Spinal cord (tissue), 10 donors: ENCODE data around the gene CDK2AP2. TPM values are rescaled to one million over a fixed set of nuclear protein-coding genes. Genes with fewer than 3 reads are reported as not detected.
"Not testable (repeated sequence)": the region's sequence is repeated elsewhere in the genome, so short reads cannot be mapped to it uniquely, and the experiment has no call there.

Experiments used
- DNase-seq, 6 donors: peaks; one replicate each; pipeline versions ENCODE4 v3.0.0 to v3.0.0-alpha.2; 2013 to 2015; ENCODE audit warnings: low spot score in 6 of 6, low read depth in 4 of 6
- H3K27ac ChIP-seq: one replicate; pipeline ENCODE4 v1.5.1; 2013; ENCODE audit warnings: low read depth, low read length, control low read depth
- H3K27me3 ChIP-seq: one replicate; pipeline ENCODE4 v1.6.1; 2013; ENCODE audit warnings: low read length; ENCODE audit not compliant: control insufficient read depth, insufficient read depth
- H3K36me3 ChIP-seq: one replicate; pipeline ENCODE4 v1.6.1; 2013; ENCODE audit warnings: low read length; ENCODE audit not compliant: control insufficient read depth, insufficient read depth
- H3K4me1 ChIP-seq: one replicate; pipeline ENCODE4 v1.6.1; 2013; ENCODE audit warnings: low read length; ENCODE audit not compliant: control insufficient read depth, insufficient read depth
- H3K4me3 ChIP-seq: one replicate; pipeline ENCODE4 v1.5.1; 2013; ENCODE audit warnings: low read depth, low read length, control low read depth
- H3K9me3 ChIP-seq: one replicate; pipeline ENCODE4 v1.6.1; 2013; ENCODE audit warnings: low read length; ENCODE audit not compliant: control insufficient read depth, insufficient read depth
- WGBS: methylation state at CpG from one replicate; pipeline ENCODE4 v1.1.5; 2013; ENCODE audit warnings: missing lambda C conversion rate; ENCODE audit not compliant: insufficient coverage; 5-methylcytosine and 5-hydroxymethylcytosine counted together
- polyA plus RNA-seq, 2 donors: library from polyadenylated mRNA; unstranded; fragments of 120-200 nt; gene quantifications; one replicate each; pipeline ENCODE4 v1.2.1, GENCODE V29; 2013; ENCODE audit not compliant: insufficient read length in 2 of 2
- total RNA-seq, 2 donors: library from RNA; depleted of rRNA in 1 of 2; stranded (reverse); fragments of 120-200 nt in 1 of 2; fragments of >200 nt in 1 of 2; gene quantifications; one replicate each; pipeline versions ENCODE4 v1.2.3 to v1.2.4, GENCODE V29; 2013 to 2014
- donor health status: healthy.

Gene CDK2AP2
- total and polyA plus RNA-seq, 4 donors: 8.7 to 53.2 (median 39.3) TPM

GRCh38 chr11:67491276-67492068 lies 16.5 kb downstream of the CDK2AP2 start:
- WGBS: 81% methylated on average over 15 of the region's 24 CpGs
- H3K4me3 ChIP-seq: no peak overlapping the region
- no peak for DNase-seq
- H3K4me1 ChIP-seq: peaks cover 5% of the 10 kb centered on the region
- H3K9me3 ChIP-seq: no peaks in the 10 kb centered on the region
- no peak overlapping the region for H3K27ac ChIP-seq
- H3K27me3 ChIP-seq: no peaks in the 10 kb centered on the region
- H3K36me3 ChIP-seq: peaks cover 99% of the 10 kb centered on the region

- Histone ChIP-seq H3K4me3 (no peak overlapping the region), H3K27ac (no peak overlapping the region), H3K36me3 (peaks cover 94% of the 10 kb centered on the region), H3K27me3 (no peaks in the 10 kb centered on the region), H3K4me1 (peaks cover 5% of the 10 kb centered on the region), H3K9me3 (no peaks in the 10 kb centered on the region)
- no peak for DNase-seq
- WGBS: 65% methylated on average over 13 of the region's 15 CpGs
Measured at GRCh38 chr11:67490727-67491065, 17.3 kb downstream of the CDK2AP2 start.

GRCh38 chr11:67489885-67490726 lies 17.9 kb downstream of the CDK2AP2 start:
- no peaks in the 10 kb centered on the region for H3K27me3 ChIP-seq
- no peaks in the 10 kb centered on the region for H3K9me3 ChIP-seq
- H3K4me3 ChIP-seq: no peak overlapping the region
- no peak for DNase-seq
- 84% methylated on average over 17 of the region's 23 CpGs for WGBS
- peaks cover 6% of the 10 kb centered on the region for H3K4me1 ChIP-seq
- H3K36me3 ChIP-seq: peaks cover 88% of the 10 kb centered on the region
- H3K27ac ChIP-seq: no peak overlapping the region

- Histone ChIP-seq H3K4me1 (peaks cover 13% of the 10 kb centered on the region), H3K27ac (no peak overlapping the region), H3K9me3 (no peaks in the 10 kb centered on the region), H3K27me3 (no peaks in the 10 kb centered on the region), H3K36me3 (peaks cover 85% of the 10 kb centered on the region), H3K4me3 (no peak overlapping the region)
- no peak for DNase-seq
- WGBS: 83% methylated on average over 23 of the region's 25 CpGs
Measured at GRCh38 chr11:67489203-67489884, 18.6 kb downstream of the CDK2AP2 start.

- H3K27ac ChIP-seq: no peak overlapping the region
- peaks cover 58% of the 10 kb centered on the region for H3K36me3 ChIP-seq
Measured at GRCh38 chr11:67486481-67487195, 21.3 kb downstream of the CDK2AP2 start.

GRCh38 chr11:67485873-67486361 lies 22.0 kb downstream of the CDK2AP2 start:
- H3K27ac ChIP-seq, DNase-seq, H3K27me3 ChIP-seq, H3K4me3 ChIP-seq, H3K9me3 ChIP-seq: not testable (repeated sequence)
- WGBS: 94% methylated on average over 5 of the region's 7 CpGs
- peaks cover 32% of the 10 kb centered on the region for H3K4me1 ChIP-seq
- peaks cover 51% of the 10 kb centered on the region for H3K36me3 ChIP-seq

More at GRCh38 chr11:67486481-67487195, 21.3 kb downstream of the CDK2AP2 start:
- peaks cover 2% of the 10 kb centered on the region for H3K9me3 ChIP-seq
- no peak overlapping the region for H3K4me3 ChIP-seq
- no peaks in the 10 kb centered on the region for H3K27me3 ChIP-seq
- DNase-seq: no peak
- WGBS: 97% methylated on average over 16 of the region's 20 CpGs
- H3K4me1 ChIP-seq: peaks cover 32% of the 10 kb centered on the region

- Histone ChIP-seq H3K9me3 (peaks cover 2% of the 10 kb centered on the region), H3K36me3 (peaks cover 40% of the 10 kb centered on the region), H3K27ac (peak overlapping the region; percentile 71), H3K4me3 (peak overlapping the region; percentile 9), H3K4me1 (peaks cover 27% of the 10 kb centered on the region), H3K27me3 (no peaks in the 10 kb centered on the region)
- 58% methylated on average over 4 of the region's 11 CpGs for WGBS
- DNase-seq: no peak
Measured at GRCh38 chr11:67484847-67485311, 23.1 kb downstream of the CDK2AP2 start.

GRCh38 chr11:67483831-67484665 lies 23.9 kb downstream of the CDK2AP2 start:
- 92% methylated on average over 15 of the region's 16 CpGs for WGBS
- DNase-seq: no peak

More at GRCh38 chr11:67483831-67484665, 23.9 kb downstream of the CDK2AP2 start:
- H3K36me3 ChIP-seq: peaks cover 32% of the 10 kb centered on the region
- H3K27me3 ChIP-seq: no peaks in the 10 kb centered on the region
- H3K4me1 ChIP-seq: peaks cover 27% of the 10 kb centered on the region
- peak overlapping the region; percentile 95 for H3K27ac ChIP-seq
- H3K4me3 ChIP-seq: peak overlapping the region; percentile 85
- peaks cover 2% of the 10 kb centered on the region for H3K9me3 ChIP-seq
